IPS-18c (cell line): ENCODE data around the gene CDC20.
"Not testable (repeated sequence)": the region's sequence is repeated elsewhere in the genome, so short reads cannot be mapped to it uniquely, and the experiment has no call there.

Experiments used
- H3K4me3 ChIP-seq: 2 replicates; pipeline ENCODE4 v1.7.0; 2013; ENCODE audit warnings: low read depth, mild to moderate bottlenecking, low read length, moderate library complexity; ENCODE audit not compliant: insufficient read depth
- H3K9me3 ChIP-seq: one replicate; pipeline ENCODE4 v1.6.1; 2013; ENCODE audit warnings: mild to moderate bottlenecking, low read length, moderate library complexity; ENCODE audit not compliant: control insufficient read depth, insufficient read depth

Gene CDC20

GRCh38 chr1:43392702-43393101 is 33.9 kb downstream of the CDC20 start:
- Histone ChIP-seq H3K4me3 (no peak overlapping the region), H3K9me3 (no peaks in the 10 kb centered on the region)

- no peaks in the 10 kb centered on the region for H3K9me3 ChIP-seq
- no peak overlapping the region for H3K4me3 ChIP-seq
Observed at GRCh38 chr1:43395523-43395922, 36.7 kb downstream of the CDC20 start.

GRCh38 chr1:43396059-43396458 is 37.3 kb downstream of the CDC20 start:
- no peaks in the 10 kb centered on the region for H3K9me3 ChIP-seq
- H3K4me3 ChIP-seq = no peak overlapping the region

- H3K9me3 ChIP-seq = no peaks in the 10 kb centered on the region
- no peak overlapping the region for H3K4me3 ChIP-seq
Observed at GRCh38 chr1:43398227-43398626, 39.4 kb downstream of the CDC20 start.

GRCh38 chr1:43400441-43400840 is 41.7 kb downstream of the CDC20 start:
- H3K9me3 ChIP-seq, H3K4me3 ChIP-seq: not testable (repeated sequence)

- Histone ChIP-seq H3K4me3 (no peak overlapping the region), H3K9me3 (no peaks in the 10 kb centered on the region)
Observed at GRCh38 chr1:43402089-43402865, 43.5 kb downstream of the CDC20 start.

- H3K9me3 ChIP-seq = no peaks in the 10 kb centered on the region
- H3K4me3 ChIP-seq = no peak overlapping the region
Observed at GRCh38 chr1:43404353-43404752, 45.6 kb downstream of the CDC20 start.

- H3K4me3 ChIP-seq = no peak overlapping the region
- no peaks in the 10 kb centered on the region for H3K9me3 ChIP-seq
Observed at GRCh38 chr1:43405219-43405875, 46.6 kb downstream of the CDC20 start.

GRCh38 chr1:43405876-43406234 is 47.1 kb downstream of the CDC20 start:
- Histone ChIP-seq H3K9me3 (no peaks in the 10 kb centered on the region), H3K4me3 (no peak overlapping the region)

GRCh38 chr1:43410571-43410970 is 51.8 kb downstream of the CDC20 start:
- H3K9me3 ChIP-seq = no peaks in the 10 kb centered on the region
- H3K4me3 ChIP-seq = no peak overlapping the region
